GM19324 (cell line): ENCODE measurements around the gene NCR3LG1.

ENCODE experiments used
- ATAC-seq: cut with Tn5 transposase; IDR thresholded peaks from one replicate; pipeline ENCODE4 v1.9.1; 2021; ENCODE audit warnings: mild to moderate bottlenecking, moderate library complexity; ENCODE audit not compliant: unreplicated experiment, low FRiP score

Gene NCR3LG1

DNA sequence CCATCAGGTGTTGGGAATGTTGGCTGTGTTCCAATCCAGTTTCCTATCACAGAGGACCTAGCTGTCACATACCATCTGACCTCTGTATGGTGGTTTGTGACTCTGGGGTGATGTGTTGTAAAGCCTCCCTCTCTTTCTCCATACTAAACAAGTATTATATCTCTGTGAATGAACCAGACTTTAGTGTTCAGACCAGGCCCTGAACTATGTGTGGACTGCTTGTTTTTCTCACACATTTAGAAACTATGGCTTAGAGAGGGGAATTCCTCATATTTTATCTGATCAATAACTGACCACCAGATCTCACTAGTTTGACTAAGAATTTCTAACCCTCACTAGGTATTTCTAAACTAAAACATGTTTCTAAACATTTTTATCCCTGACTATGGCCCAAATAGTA is 17.5 kb downstream of the NCR3LG1 start:
- no peak for ATAC-seq

DNA sequence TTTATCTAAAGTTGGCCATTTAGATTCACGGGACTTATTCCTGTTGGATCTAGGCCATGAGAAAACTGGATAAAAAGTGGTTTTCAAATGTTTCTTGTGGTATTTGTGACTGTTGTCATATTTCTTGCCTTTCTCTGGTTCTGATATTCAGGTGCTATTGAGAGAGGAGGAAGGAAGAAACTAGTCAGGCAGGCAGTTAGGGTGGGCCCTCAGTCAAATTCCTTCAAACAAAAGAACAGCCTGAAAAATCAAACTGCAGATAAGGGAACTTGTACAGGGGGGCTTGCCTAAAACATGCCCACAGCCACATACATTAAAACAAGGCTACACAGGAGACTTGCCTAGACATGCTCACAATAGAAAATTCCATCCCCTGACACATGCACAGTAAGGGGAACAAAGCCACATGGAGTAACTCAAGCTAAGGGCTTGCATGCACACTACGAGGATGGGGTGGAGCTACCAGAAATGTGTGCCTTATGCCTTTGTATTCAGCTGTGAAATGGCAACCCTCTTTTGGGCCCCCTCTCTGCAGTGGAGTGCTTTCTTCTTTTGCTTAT is 18.2 kb downstream of the NCR3LG1 start:
- no peak for ATAC-seq

DNA sequence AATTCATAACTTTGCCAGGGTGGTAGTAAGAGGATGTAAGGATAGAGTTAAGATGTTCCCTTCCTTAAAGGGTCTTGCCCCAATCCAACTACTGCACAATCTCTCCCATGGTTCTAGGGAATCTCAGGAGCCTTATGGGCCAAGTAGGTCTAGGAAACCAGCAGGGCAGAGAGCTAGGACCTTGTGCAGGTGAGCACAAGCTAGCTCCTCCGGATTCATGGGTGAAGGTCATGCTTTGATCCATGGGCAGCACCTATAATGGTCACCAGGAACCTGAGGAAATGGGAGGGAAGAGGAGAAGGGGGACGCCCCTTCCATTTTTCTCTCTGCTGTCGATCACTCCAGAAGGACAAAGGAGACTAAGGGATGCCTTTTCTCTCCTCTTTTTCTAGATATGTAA is 20.0 kb downstream of the NCR3LG1 start:
- no peak for ATAC-seq

DNA sequence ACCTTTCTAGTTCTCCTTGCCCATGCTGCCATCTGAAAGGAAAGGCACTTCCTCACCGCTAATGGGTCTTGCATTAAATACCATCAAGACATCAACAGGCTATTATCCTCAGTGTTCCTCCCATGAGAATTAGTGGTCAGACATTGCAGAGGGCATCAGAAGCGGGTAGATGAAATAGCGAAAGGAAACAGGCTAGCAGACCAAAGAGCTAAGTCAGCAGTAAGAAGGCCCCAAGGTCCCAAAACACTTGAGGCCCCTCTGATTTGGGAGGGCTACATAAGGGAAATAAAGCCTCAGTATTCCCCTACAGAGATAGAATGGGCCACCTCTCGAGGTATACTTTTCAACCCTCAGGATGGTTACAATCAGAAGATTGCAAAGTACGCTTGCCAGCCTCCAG is 23.9 kb downstream of the NCR3LG1 start:
- ATAC-seq = no peak

DNA sequence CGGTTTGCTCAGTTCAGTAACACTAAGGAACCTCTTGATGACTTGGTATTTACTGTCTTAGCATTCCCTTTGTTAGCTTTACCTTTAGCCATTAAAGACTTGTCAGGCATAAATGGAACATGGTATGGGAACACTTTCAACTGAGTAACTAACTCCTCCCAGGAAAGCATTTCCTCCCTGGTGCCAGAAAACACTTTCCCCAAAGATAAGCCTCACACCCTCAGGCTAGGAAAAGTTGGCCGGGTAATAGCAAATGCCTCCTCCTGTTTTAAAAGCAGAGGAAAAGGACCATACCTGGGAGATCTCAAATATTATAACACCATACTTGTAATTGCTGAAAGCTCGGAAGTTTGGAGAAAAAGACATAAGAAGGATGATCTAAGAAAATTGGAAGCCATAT is 24.9 kb downstream of the NCR3LG1 start:
- ATAC-seq = no peak

DNA sequence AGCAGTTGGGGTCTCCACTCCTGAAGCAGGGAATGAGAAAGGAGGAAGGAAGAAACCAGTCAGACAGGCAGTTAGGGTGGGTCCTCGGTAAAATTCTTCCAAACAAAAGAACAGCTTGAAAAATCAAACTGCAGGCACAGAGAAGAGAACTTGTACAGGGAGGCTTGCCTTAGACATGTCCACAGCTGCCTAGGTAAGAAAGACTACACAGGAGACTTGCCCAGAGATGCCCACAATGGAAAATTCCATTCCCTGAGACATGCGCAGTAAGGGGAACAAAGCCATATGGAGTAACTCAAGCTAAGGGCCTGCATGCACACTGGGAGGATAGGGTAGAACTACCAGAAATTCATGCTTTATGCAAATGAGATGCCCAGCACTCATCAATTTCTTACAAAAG is 27.1 kb downstream of the NCR3LG1 start:
- no peak for ATAC-seq

DNA sequence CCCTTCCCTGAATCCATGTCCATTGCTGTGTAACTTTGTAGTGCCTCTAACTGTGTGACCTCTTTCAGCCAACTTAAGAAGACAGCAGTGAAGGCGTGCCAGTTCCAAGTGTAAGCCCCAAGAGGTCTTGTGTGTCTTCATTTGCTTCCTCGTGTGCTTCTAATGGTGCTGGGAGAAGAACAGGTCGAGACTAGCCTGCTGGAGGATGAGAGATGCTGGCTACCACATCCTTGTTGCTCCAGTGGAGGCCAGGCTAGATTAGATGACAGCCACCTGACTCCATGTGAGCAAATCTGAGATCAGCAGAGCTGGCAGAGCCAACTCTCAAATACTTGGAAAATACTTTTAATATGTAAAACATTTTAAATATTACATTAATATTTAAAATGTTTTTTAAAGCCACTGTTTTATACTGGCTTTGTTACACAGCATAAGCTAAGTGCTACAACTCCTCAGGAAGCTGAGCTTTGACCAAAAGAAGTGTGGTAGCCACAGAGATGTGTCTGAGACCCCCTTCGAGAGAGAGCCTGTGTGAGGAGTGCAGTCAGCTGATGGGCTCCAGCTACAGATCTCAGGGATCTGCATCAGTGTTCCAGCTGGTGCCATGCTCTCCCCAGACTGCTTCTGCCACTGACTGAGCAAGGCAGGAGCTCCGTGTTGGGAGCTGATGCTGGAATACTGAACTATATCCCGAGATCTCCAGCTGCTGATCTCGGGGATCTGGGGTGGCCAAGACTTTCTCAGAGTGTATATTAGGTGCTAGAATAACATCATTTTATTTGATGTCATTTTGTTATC is 28.0 kb downstream of the NCR3LG1 start:
- no peak for ATAC-seq

DNA sequence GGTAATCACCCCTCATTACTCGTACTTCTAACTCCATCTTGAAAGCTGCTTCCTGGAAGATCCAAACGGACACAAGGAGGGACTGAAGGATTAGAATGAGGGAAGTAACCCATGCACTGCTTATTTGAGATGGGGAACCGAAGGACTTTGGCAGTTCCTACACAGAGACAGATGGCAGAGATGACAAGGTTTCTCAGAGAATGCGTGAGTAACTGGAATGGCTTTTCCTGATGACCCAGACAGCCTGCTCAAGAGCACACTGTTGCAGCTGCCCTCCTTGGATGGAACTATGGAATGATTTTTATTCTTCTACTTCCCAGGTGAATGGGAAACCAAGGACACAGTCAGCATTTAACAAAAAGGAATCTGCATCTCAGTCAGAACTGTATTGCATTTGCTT is 29.6 kb downstream of the NCR3LG1 start:
- no peak for ATAC-seq

DNA sequence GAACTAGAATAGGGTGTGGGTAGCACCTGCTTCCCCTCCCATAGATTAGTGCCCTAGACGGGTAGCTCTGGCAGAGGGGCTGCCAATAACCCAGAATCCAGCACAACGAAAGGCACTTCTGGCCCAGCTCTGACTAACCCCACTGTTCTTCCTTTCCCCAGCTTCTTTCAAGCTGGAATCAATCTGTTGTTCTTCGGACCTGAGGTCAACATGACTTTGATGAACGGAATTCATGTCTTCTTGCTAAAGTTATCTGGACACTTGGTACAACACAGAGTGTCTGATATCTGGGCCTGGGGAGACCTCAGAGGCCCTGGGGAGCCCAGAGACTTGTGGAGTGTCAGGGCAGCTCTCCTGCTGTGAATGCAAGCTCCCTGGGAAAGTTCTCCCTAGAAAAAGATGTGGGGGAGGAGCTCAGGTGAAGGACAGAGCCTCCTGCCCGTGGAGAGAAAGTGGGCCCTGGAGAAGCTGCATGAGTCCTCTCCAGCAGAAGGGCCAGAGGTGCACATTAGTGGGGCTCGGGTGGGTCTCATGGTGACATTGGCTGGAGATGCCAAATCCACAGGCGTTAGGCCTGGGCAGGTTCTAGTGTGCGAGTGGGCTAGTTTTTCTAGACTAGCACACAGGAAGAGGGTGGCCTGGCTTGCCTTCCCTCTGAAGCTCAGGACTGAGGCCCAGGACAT is 30.6 kb downstream of the NCR3LG1 start:
- no peak for ATAC-seq

DNA sequence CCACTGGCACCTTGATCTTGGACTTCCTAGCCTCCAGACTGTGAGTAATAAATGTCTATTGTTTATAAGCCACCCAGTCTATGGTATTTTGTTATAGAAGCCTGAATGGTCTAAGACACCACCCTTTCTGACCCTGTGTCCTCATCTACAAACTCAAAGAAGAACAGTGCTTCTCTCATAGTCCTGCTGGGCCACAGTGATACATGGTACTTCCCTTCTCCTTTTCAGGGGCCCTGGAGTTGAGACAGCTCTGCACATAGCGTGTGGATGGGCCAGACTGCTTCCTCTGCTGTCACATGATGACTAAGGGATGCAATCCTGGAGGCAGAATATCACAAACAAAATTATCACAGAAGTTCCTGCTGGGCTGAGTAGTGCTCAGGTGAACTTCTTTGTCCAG is 31.9 kb downstream of the NCR3LG1 start:
- no peak for ATAC-seq

DNA sequence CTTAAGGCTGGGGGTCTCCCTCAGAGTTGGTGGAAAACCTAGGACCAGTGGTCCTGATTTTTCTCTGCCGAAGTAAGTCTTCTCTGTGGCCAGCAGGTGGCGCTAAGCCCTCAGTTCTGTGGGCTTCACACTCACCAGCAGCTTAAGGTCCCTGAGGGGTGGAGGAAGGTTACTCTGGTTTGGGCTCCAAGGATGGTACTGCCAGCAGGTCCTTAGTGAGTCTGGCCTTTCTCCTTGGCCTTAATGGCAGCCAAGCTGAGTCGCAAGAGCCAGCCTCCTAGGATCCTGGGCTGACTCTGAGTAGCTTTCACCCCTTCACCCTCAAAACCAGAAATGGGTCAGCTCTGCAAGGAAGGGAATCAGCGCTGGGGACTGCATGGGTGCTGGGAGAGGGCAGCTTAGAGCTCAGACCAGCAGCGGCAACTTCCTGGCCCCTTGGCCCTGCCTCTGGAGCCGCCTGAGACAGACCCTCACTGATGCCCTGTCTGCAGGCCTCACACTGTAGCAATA is 32.5 kb downstream of the NCR3LG1 start:
- no peak for ATAC-seq

DNA sequence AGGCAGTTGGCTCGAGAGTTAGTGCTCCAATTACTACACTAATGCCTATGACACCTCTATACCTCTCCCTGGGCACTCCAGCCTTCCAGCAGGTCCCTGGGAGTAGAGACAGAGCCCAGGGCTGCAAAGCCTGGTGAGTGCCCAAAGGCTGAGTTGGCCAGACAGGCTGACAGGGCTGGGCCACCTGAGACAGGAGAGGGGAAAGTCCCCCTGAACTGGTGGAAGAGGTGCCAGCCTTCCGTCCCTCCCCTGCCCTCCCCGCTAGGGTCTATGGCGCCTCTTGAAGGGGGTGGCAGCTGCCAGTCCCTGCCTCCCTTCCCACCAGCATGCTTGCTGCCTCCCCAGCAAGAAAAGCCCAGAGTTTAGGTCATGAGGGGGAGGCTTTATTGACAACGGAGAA is 33.9 kb downstream of the NCR3LG1 start:
- ATAC-seq = no peak

DNA sequence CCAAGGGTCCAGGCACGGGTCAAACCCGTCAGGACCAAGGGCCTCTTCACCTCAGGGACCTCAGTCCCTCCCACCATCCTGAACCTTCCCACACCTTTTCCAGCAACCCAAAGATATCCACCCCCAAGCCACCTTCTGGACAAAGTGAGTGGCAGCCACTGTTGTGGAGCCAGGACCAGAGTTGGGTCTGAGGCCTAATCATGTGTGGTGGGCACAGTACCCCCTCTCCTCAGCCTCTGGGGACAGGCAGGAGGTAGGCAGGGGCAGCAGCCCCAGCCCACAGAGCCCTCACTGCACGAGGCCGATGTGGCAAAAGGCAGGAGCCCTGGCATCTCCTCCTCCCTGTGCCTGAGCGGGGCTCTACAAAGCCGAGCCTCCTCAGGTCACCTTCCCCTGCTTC is 34.3 kb downstream of the NCR3LG1 start:
- ATAC-seq = no peak

DNA sequence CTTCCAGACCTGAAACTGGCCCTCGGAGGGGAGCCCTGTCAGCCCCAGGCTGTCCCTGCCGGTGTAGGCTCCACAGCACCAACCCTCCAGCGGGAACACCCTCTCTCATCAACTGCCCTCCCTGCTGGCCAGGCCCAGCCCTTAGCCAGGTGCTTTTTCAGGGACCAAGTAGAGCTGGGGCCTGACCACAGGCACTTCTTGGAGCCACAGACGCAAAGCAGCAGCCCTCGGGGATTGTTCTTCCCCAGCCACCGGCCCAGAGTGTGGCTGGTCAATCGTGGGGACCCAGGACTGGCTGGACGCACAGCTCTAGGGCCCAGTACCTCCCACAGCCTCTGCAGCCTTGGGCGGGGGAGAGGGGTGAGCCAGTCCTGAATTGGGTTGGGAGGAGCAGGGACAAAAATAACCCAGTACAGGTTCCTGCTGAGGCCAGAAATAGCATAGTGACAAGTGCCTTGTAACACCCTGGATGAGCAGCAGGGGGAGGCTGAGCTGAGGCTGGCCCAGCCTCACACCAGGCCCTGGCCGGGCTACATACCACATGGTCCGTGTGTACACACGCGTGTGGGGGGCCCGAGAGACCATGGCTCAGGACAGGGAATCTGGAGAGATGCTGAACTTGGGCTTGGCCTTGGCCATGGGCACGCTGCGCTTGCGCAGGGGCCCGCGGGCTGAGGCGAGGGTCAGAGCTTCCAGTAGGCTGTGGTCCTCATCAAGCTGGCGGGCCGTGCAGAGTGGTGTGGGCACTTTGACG is 34.9 kb downstream of the NCR3LG1 start:
- ATAC-seq = no peak

DNA sequence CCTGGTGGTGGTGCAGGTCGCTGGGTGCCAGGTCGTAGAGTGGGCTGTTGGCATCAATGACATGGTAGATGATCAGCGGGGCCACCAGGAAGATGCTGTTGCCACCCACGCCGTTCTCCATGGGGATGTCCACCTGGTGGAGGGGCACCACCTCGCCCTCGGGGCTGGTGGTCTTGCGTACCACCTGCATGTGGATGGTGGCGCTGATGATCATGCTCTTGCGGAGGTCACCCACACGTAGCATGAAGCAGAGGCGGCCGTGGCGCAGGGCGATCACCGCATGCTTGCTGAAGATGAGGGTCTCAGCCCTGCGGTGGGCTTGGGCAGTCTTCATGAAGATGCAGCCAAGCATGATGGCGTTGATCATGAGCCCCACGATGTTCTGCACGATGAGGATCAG is 35.7 kb downstream of the NCR3LG1 start:
- no peak for ATAC-seq

DNA sequence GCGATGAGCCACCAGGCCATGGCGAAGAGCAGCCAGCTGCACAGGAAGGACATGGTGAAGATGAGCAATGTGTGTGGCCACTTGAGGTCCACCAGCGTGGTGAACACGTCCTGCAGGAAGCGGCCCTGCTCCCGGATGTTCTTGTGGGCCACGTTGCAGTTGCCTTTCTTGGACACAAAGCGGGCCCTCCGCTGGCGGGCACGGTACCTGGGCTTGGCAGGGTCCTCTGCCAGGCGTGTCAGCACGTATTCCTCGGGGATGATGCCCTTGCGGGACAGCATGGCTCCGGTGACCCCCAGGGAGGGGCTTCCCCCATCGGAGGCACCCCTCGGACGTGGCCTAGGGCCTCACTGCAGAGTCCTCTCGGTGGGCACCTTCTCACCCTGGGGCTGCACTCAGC is 36.2 kb downstream of the NCR3LG1 start:
- no peak for ATAC-seq

DNA sequence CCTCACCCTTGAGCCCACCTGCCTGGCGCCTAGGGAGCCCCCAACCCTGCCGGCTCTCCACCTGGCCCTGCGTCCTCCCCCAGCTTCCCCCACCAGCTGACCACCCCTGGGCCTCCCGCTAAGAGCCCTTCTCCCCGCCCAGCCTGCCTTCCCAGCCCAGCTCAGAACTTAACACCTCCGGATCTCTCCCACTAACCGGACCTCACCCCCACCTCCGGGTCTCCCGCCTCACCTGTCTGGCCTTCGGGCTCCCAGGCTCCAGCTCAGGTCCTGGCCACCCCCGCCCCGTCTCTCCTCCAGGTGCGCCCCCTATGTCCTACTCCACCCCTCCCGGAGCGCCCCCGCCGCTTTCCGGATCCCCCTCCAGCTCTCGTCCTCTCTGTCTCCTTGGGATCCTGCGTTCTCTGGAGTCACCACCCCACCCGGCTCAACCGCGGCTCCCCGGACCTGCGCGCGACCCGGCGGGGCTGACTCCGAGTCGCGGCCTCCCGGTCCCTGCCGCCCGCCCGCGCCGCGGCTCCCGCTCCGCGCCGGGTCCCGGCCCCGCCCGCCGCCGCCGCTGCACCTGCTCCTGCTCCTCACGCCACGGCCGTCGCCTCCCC is 37.1 kb downstream of the NCR3LG1 start, which contains the start of gene KCNJ11:
KCNJ11 (minus strand) TSS at position 51 of the 602 bp plus-strand sequence. CDS start 568 bp downstream, outside the sequence.
- ATAC-seq = peak; percentile 40

DNA sequence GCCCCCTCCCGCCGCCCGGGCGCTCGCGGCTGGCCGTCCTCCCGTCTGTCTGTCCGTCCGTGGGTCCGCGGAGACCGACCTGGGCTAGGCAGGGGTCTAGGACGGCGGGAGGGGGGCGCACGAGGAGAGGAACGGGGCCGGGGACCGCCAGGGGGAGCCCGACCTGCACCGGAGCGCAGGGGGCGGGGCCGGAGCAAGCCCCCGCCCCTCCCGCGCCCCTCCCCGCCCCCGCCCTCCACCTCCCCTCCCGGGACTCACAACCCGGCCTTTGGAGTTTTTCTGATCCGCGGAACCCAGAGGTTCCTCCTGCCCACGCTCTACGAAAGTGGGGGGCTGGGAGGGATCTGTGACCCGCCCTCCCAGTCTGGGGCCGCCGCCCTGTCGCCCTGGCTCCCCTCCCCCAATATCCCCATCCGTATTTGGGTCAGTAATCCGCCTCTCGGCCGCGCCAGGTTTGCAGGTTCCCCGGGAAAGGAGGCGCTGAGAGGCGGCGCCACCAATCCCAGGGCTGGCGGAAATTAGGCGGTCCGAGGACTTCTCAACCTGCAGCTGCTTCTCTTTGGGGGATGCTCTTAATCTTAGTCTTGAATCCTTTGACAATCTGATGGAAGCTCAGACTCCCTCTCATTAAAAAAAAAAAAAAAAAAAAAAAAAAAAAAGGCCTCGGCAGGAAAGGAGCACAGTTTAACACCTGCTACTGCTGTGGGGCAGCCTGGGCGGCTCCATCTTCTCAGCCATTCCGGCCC is 37.8 kb downstream of the NCR3LG1 start:
- ATAC-seq = peak; percentile 68

DNA sequence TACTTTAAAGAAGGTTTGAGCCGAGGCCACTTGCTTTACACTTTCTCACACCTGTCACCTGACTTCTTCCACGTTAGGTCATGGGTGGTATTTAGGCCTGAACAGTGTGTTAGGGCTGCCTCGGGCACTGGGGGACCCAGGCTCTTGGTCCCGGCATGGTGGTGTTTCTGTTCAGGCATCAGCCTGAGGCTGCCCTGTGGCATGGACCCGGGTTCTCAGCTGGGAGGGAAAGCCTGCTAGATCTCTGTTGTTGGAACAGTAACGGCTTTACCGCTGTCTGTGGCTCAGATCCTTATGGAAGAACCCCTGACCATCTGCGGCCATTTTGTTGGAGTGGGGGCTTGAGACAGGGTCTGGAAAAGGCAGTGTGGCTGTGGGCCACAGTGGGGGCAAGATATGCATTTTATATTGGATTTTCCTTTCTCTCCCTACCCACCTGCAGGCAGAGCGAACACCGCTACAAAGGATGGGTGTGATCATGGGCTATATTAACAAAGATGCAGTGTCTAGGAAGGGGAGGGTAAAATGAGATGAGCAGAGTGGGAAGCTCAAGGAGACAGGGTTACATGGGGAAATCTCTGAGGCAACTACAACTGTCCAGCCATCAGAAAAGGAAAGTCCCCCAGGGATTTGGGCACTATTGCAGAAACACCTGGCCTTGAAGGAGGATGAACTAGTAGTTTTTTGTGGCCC is 38.5 kb downstream of the NCR3LG1 start:
- ATAC-seq = no peak
